H1 (cell line): ENCODE measurements around the gene KEL. TPM values are rescaled to one million over a fixed set of nuclear protein-coding genes. Genes with fewer than 3 reads are reported as not detected.

ENCODE experiments used
- CTCF ChIA-PET: fragments of 300-600 bp; sonication (Branson Sonifier 250); formaldehyde crosslinking; loops from one replicate; lab custom pipeline; 2021; ENCODE audit not compliant: partially characterized antibody; lab: Charles Lee
- POLR2A ChIA-PET: fragments of 300-600 bp; sonication (Branson Sonifier 250); formaldehyde crosslinking; loops from one replicate; lab custom pipeline; 2021; ENCODE audit warnings: inconsistent platforms; ENCODE audit not compliant: partially characterized antibody; lab: Charles Lee
- DNase-seq, 2 experiments: peaks; one replicate each; pipeline versions ENCODE4 v3.0.0 to v3.0.0-alpha.2; 2010 to 2022; ENCODE audit warnings: low spot score in 2 of 2, low read depth in 1 of 2, mixed read lengths in 1 of 2
- FAIRE-seq: peaks from 2 replicates; lab custom pipeline; 2011; peaks lifted over from hg19 to GRCh38; lab: Jason Lieb, UNC
- H2AFZ ChIP-seq: 2 replicates; pipeline ENCODE4 v1.8.1; 2012; ENCODE audit warnings: low read length, inconsistent platforms
- H2AK5ac ChIP-seq: 2 replicates; pipeline ENCODE4 v1.6.1; 2013; ENCODE audit warnings: low read depth, low read length
- H2BK120ac ChIP-seq: replicated peaks from 2 replicates; pipeline ENCODE3; 2013; ENCODE audit warnings: low read depth, low read length, inconsistent platforms
- H2BK12ac ChIP-seq: 2 replicates; pipeline ENCODE4 v1.6.1; 2013; ENCODE audit warnings: low read depth, low read length
- H2BK15ac ChIP-seq: 2 replicates; pipeline ENCODE4 v1.6.1; 2013; ENCODE audit warnings: low read length
- H2BK20ac ChIP-seq: 2 replicates; pipeline ENCODE4 v1.6.1; 2013; ENCODE audit warnings: low read length
- H2BK5ac ChIP-seq: 2 replicates; pipeline ENCODE4 v1.6.1; 2013; ENCODE audit warnings: low read depth, low read length
- H3K14ac ChIP-seq: 2 replicates; pipeline ENCODE4 v1.6.1; 2013; ENCODE audit warnings: inconsistent platforms; ENCODE audit not compliant: insufficient read length
- H3K18ac ChIP-seq: 2 replicates; pipeline ENCODE4 v1.6.1; 2013; ENCODE audit warnings: low read length; ENCODE audit errors: extremely low read depth
- H3K23ac ChIP-seq: 2 replicates; pipeline ENCODE4 v1.6.1; 2013; ENCODE audit warnings: inconsistent platforms; ENCODE audit not compliant: insufficient read length
- H3K23me2 ChIP-seq: 2 replicates; pipeline ENCODE4 v1.6.1; 2013; ENCODE audit warnings: low read depth, low read length
- H3K27ac ChIP-seq: 2 replicates; pipeline ENCODE4 v1.6.1; 2011; ENCODE audit warnings: low read depth, low read length, inconsistent platforms
- H3K27me3 ChIP-seq, 4 experiments: replicated peaks in 1 of 4; 1 replicate in 1 of 4; 2 replicates in 3 of 4; pipeline versions ENCODE4 v1.6.1 to v1.8.1; 2011 to 2013; ENCODE audit warnings: low read length in 3 of 4, mild to moderate bottlenecking in 3 of 4, inconsistent platforms in 2 of 4, mixed read lengths in 2 of 4, moderate library complexity in 1 of 4; ENCODE audit not compliant: control insufficient read depth in 3 of 4, insufficient read depth in 3 of 4; ENCODE audit errors: extremely low read depth in 1 of 4
- H3K36me3 ChIP-seq, 4 experiments: 2 replicates each; pipeline versions ENCODE4 v1.6.1 to v1.8.1; 2011 to 2013; ENCODE audit warnings: mild to moderate bottlenecking in 4 of 4, low read length in 3 of 4, moderate library complexity in 2 of 4, control low read depth in 1 of 4, inconsistent platforms in 1 of 4; ENCODE audit not compliant: insufficient read depth in 4 of 4, control insufficient read depth in 2 of 4
- H3K4ac ChIP-seq: replicated peaks from 2 replicates; pipeline ENCODE3; 2013; ENCODE audit warnings: low read length, low read depth, mixed read lengths, inconsistent platforms; ENCODE audit not compliant: insufficient read length
- H3K4me1 ChIP-seq, 4 experiments: replicated peaks in 1 of 4; 1 replicate in 1 of 4; 2 replicates in 3 of 4; pipeline versions ENCODE4 v1.6.1 to v1.8.1; 2011 to 2013; ENCODE audit warnings: low read length in 3 of 4, inconsistent platforms in 2 of 4, mixed read lengths in 1 of 4; ENCODE audit not compliant: insufficient read depth in 4 of 4, control insufficient read depth in 3 of 4
- H3K4me2 ChIP-seq, 2 experiments: 2 replicates each; pipeline versions ENCODE4 v1.6.1 to v1.8.1; 2011 to 2013; ENCODE audit warnings: low read depth in 2 of 2, low read length in 2 of 2, control low read depth in 1 of 2, inconsistent platforms in 1 of 2, mild to moderate bottlenecking in 1 of 2; ENCODE audit not compliant: insufficient read depth in 1 of 2
- H3K4me3 ChIP-seq, 4 experiments: fragments of 200-600, 300-600 bp in 1 of 4; sonication (generic), shearing (Covaris generic), sonication (Bioruptor Twin) in 1 of 4; 2 replicates each; pipeline versions ENCODE4 v1.5.1 to v1.8.1; 2011 to 2016; ENCODE audit warnings: low read length in 4 of 4, low read depth in 3 of 4, control low read depth in 2 of 4, inconsistent platforms in 2 of 4, mild to moderate bottlenecking in 2 of 4, mixed read lengths in 1 of 4, moderate library complexity in 1 of 4; ENCODE audit not compliant: insufficient read depth in 2 of 4; ENCODE audit errors: extremely low read depth in 1 of 4
- H3K56ac ChIP-seq: replicated peaks from 2 replicates; pipeline ENCODE3; 2013; ENCODE audit warnings: low read depth, mild to moderate bottlenecking, mixed read lengths, low read length, inconsistent platforms; ENCODE audit not compliant: insufficient read length
- H3K79me1 ChIP-seq: 2 replicates; pipeline ENCODE4 v1.6.1; 2013; ENCODE audit warnings: low read depth, low read length, control low read depth
- H3K79me2 ChIP-seq, 2 experiments: 2 replicates each; pipeline versions ENCODE4 v1.6.1 to v1.8.1; 2012 to 2013; ENCODE audit warnings: low read length in 2 of 2, mild to moderate bottlenecking in 2 of 2, inconsistent platforms in 1 of 2; ENCODE audit not compliant: insufficient read depth in 2 of 2, control insufficient read depth in 1 of 2
- H3K9ac ChIP-seq, 4 experiments: replicated peaks in 1 of 4; 1 replicate in 1 of 4; 2 replicates in 3 of 4; pipeline versions ENCODE4 v1.6.1 to v1.8.1; 2011 to 2013; ENCODE audit warnings: low read depth in 3 of 4, low read length in 3 of 4, control low read depth in 2 of 4, mild to moderate bottlenecking in 2 of 4, moderate library complexity in 2 of 4, inconsistent platforms in 1 of 4; ENCODE audit errors: extremely low read depth in 1 of 4
- H3K9me3 ChIP-seq, 2 experiments: 2 replicates each; pipeline versions ENCODE4 v1.6.1 to v1.8.1; 2012 to 2013; ENCODE audit warnings: mild to moderate bottlenecking in 2 of 2, moderate library complexity in 2 of 2, control low read depth in 1 of 2, inconsistent platforms in 1 of 2, low read depth in 1 of 2, low read length in 1 of 2, mixed read lengths in 1 of 2; ENCODE audit not compliant: insufficient read depth in 2 of 2
- H4K20me1 ChIP-seq, 2 experiments: replicated peaks in 1 of 2; 2 replicates each; pipeline versions ENCODE3 to v1.8.1; 2011 to 2013; ENCODE audit warnings: inconsistent platforms in 2 of 2, low read length in 2 of 2, mild to moderate bottlenecking in 1 of 2; ENCODE audit not compliant: insufficient read depth in 2 of 2, control insufficient read depth in 1 of 2
- H4K5ac ChIP-seq: 2 replicates; pipeline ENCODE4 v1.6.1; 2013; ENCODE audit warnings: low read length, low read depth, mixed read lengths, inconsistent platforms; ENCODE audit not compliant: insufficient read length
- H4K8ac ChIP-seq: 2 replicates; pipeline ENCODE4 v1.8.0; 2013; ENCODE audit warnings: mild to moderate bottlenecking, moderate library complexity, low read length, inconsistent platforms; ENCODE audit not compliant: insufficient read depth; ENCODE audit errors: extremely low read depth
- H4K91ac ChIP-seq: replicated peaks from 2 replicates; pipeline ENCODE3; 2013; ENCODE audit warnings: low read length, mixed read lengths, inconsistent platforms; ENCODE audit not compliant: insufficient read length
- BRCA1 ChIP-seq: IDR thresholded peaks from 2 replicates; pipeline ENCODE4 v1.6.1; 2012; ENCODE audit warnings: low read depth, low read length, improper control_type of control experiment
- FOSL1 ChIP-seq: IDR thresholded peaks from 2 replicates; pipeline ENCODE4 v1.6.1; 2011; ENCODE audit warnings: mild to moderate bottlenecking, low read depth, low read length, moderate library complexity; ENCODE audit not compliant: insufficient read depth
- JUND ChIP-seq: IDR thresholded peaks from 2 replicates; pipeline ENCODE4 v1.6.1; 2011; ENCODE audit warnings: mild to moderate bottlenecking, improper control_type of control experiment, low read length
- MAFK ChIP-seq: IDR thresholded peaks from 2 replicates; pipeline ENCODE4 v1.6.1; 2012; ENCODE audit warnings: low read depth, mild to moderate bottlenecking, improper control_type of control experiment, low read length
- NANOG ChIP-seq: IDR thresholded peaks from 2 replicates; pipeline ENCODE4 v1.6.1; 2011; ENCODE audit warnings: low read length, low read depth, mild to moderate bottlenecking, inconsistent platforms; ENCODE audit not compliant: insufficient read depth, poor library complexity, severe bottlenecking
- RFX5 ChIP-seq: IDR thresholded peaks from 2 replicates; pipeline ENCODE4 v1.6.1; 2011; ENCODE audit warnings: low read depth, low read length, improper control_type of control experiment, borderline replicate concordance
- SP4 ChIP-seq: IDR thresholded peaks from 2 replicates; pipeline ENCODE4 v1.6.1; 2012; ENCODE audit warnings: low read length, inconsistent platforms
- TAF7 ChIP-seq: optimal IDR thresholded peaks from 2 replicates; pipeline ENCODE3; 2011; ENCODE audit warnings: low read depth, mild to moderate bottlenecking, inconsistent platforms, low read length, moderate library complexity, borderline replicate concordance
- WGBS, 2 experiments: shearing (Covaris generic) in 1 of 2; methylation state at CpG; one replicate each; pipeline versions ENCODE4 v1.1.6 to v1.1.7; 2013 to 2015; ENCODE audit warnings: low lambda C conversion rate in 2 of 2, mixed read lengths in 2 of 2, inconsistent platforms in 1 of 2, low coverage in 1 of 2, missing lambda C conversion rate in 1 of 2; ENCODE audit not compliant: insufficient replicate concordance in 2 of 2, insufficient coverage in 1 of 2, insufficient read length in 1 of 2; ENCODE audit errors: extremely low coverage in 1 of 2, missing lambda C conversion rate in 1 of 2; 5-methylcytosine and 5-hydroxymethylcytosine counted together
- polyA plus RNA-seq, 7 experiments: library from polyadenylated mRNA; depleted of rRNA in 3 of 7; stranded (reverse) in 5 of 7; unstranded in 2 of 7; fragments of >200 nt in 5 of 7; fragments of 200-250 nt in 2 of 7; gene quantifications; 1 replicate in 5 of 7; 2 replicates in 1 of 7; 4 replicates in 1 of 7; pipeline versions ENCODE4 v1.2.1 to v1.2.3, GENCODE V29; 2011 to 2013; ENCODE audit warnings: missing spikeins in 2 of 7, mixed read lengths in 2 of 7
- total RNA-seq: library from RNA; stranded (reverse); fragmentation: NEBNext Ultra II Directional; extraction: Animal tissue kit (Norgen Biotek cat#: 25700); gene quantifications from 2 replicates; pipeline ENCODE4 v1.2.1, GENCODE V29; 2021
- TF ChIP-seq, protein P1 (sequence below): IDR thresholded peaks from 2 replicates; pipeline ENCODE4 v1.6.1; 2011; ENCODE audit warnings: low read length, improper control_type of control experiment

KEL gene
- total and polyA plus RNA-seq, 2 of the 8 experiments (the other 6 are each of a cell fraction or from before 2014, with no cell fraction given), result 1.8 to 1.9 TPM

GRCh38 chr7:143000648-143001047, 38.5 kb upstream of the KEL start:
- H2BK15ac ChIP-seq, result no peak overlapping the region
- H3K14ac ChIP-seq, result no peak overlapping the region
- no peaks in the 10 kb centered on the region for H4K20me1 ChIP-seq
- ChIA-PET POLR2A (no interaction called here), CTCF (interaction anchor here (0.7 to 19.0 kb wide), 13 partner anchors 9 to 368 kb away, joined by 3 to 480 read pairs (median 10); partner anchors contain the start of gene TAS2R40)
- H2AK5ac ChIP-seq, result no peak overlapping the region
- H2BK120ac ChIP-seq, result no peak overlapping the region
- no peaks in the 10 kb centered on the region; a peak in 1 of 4 replicates for H3K9me3 ChIP-seq
- no peak overlapping the region for H3K18ac ChIP-seq
- no peaks in the 10 kb centered on the region for H3K36me3 ChIP-seq
- no peak for DNase-seq
- no peak overlapping the region for H3K27ac ChIP-seq
- H3K9ac ChIP-seq, result no peak overlapping the region
- H3K79me2 ChIP-seq, result no peaks in the 10 kb centered on the region
- WGBS, 2 experiments, result 83% methylated on average over 2 of the region's 2 CpGs; no CpG with 5 or more reads in 1 of the 2 experiments
- no peak overlapping the region for H3K4me2 ChIP-seq
- H3K79me1 ChIP-seq, result no peaks in the 10 kb centered on the region
- H4K91ac ChIP-seq, result no peak overlapping the region
- H4K8ac ChIP-seq, result no peak overlapping the region
- no peak overlapping the region for H2BK20ac ChIP-seq
- FAIRE-seq, result no peak
- no peak overlapping the region for H3K4me3 ChIP-seq
- no peaks in the 10 kb centered on the region for H3K4me1 ChIP-seq
- H3K27me3 ChIP-seq, result no peaks in the 10 kb centered on the region
- H2AFZ ChIP-seq, result no peak overlapping the region
- no peak overlapping the region for H3K23ac ChIP-seq
- no peak overlapping the region for H2BK12ac ChIP-seq
- no peak overlapping the region for H3K56ac ChIP-seq
- H3K23me2 ChIP-seq, result no peaks in the 10 kb centered on the region
- H2BK5ac ChIP-seq, result no peak overlapping the region
- no peak overlapping the region for H4K5ac ChIP-seq
- no peak overlapping the region for H3K4ac ChIP-seq
- no peak for TF ChIP-seq RFX5
- TF ChIP-seq JUND, result no peak
- TF ChIP-seq, protein P1, sequence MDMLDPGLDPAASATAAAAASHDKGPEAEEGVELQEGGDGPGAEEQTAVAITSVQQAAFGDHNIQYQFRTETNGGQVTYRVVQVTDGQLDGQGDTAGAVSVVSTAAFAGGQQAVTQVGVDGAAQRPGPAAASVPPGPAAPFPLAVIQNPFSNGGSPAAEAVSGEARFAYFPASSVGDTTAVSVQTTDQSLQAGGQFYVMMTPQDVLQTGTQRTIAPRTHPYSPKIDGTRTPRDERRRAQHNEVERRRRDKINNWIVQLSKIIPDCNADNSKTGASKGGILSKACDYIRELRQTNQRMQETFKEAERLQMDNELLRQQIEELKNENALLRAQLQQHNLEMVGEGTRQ, result no peak
- no peak for TF ChIP-seq BRCA1
- no peak for TF ChIP-seq MAFK
- TF ChIP-seq SP4, result no peak
- TF ChIP-seq NANOG, result no peak
- no peak for TF ChIP-seq FOSL1
- TF ChIP-seq TAF7, result no peak
